Measurements from ENCODE around the gene CDCA3. TPM values are rescaled to one million over a fixed set of nuclear protein-coding genes. Genes with fewer than 3 reads are reported as not detected.

The CDCA3 gene
- total RNA-seq, 2 experiments from 2014 or later, result 74.6 to 83.8 TPM

- TF ChIP-seq, protein P1, sequence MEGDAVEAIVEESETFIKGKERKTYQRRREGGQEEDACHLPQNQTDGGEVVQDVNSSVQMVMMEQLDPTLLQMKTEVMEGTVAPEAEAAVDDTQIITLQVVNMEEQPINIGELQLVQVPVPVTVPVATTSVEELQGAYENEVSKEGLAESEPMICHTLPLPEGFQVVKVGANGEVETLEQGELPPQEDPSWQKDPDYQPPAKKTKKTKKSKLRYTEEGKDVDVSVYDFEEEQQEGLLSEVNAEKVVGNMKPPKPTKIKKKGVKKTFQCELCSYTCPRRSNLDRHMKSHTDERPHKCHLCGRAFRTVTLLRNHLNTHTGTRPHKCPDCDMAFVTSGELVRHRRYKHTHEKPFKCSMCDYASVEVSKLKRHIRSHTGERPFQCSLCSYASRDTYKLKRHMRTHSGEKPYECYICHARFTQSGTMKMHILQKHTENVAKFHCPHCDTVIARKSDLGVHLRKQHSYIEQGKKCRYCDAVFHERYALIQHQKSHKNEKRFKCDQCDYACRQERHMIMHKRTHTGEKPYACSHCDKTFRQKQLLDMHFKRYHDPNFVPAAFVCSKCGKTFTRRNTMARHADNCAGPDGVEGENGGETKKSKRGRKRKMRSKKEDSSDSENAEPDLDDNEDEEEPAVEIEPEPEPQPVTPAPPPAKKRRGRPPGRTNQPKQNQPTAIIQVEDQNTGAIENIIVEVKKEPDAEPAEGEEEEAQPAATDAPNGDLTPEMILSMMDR (IDR thresholded peaks at IDR 0.05), result no peak
These were observed 34.0 kb downstream of the CDCA3 start for GRCh38 chr12:6817098-6817497.

GRCh38 chr12:6816598-6816997 lies 34.5 kb downstream of the CDCA3 start:
- no peaks in the 10 kb centered on the region for H3K9me3 Mint-ChIP-seq

More at GRCh38 chr12:6817098-6817497, 34.0 kb downstream of the CDCA3 start:
- ChIA-PET POLR2A (no interaction called here), CTCF (interaction anchor here (1.2 to 4.6 kb wide), 4 partner anchors 8 to 64 kb away, joined by 3 to 24 read pairs (median 4); partner anchors contain the start of gene MLF2)
- no peaks in the 10 kb centered on the region for H3K9me3 Mint-ChIP-seq
- DNase-seq (no peak), ATAC-seq (no peak)
- H3K36me3 Mint-ChIP-seq (ENCODE audit: low read depth), result no peaks in the 10 kb centered on the region
- H3K4me3 Mint-ChIP-seq, result no peak overlapping the region
- H3K27ac Mint-ChIP-seq, result no peak overlapping the region
- peaks cover 9% of the 10 kb centered on the region for H3K27me3 Mint-ChIP-seq
- intact Hi-C loops (cut with micrococcal nuclease), result no loop called here
- peaks cover 10% of the 10 kb centered on the region for H3K4me1 Mint-ChIP-seq (ENCODE audit: low read depth)

DNA sequence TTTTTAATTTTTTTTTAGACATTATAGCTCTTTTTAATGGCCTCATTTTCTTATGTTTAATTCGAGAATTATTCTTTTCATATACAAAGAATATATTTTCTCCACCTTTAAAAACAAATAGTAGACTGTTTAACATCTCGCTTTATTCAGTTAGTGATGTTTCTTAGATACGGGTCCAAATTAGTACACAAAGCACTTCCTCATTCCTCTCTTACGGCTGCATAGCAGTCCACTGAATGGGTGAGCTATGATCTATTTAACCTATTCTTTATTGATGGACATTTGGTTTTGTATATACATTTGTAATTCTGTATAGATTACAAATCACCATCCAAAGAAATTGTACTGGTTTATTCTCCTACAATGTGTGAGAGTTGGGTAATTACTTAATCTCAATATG lies 37.7 kb downstream of the CDCA3 start:
- DNase-seq, result no peak
- Mint-ChIP-seq H3K4me1 (ENCODE audit: low read depth) (peaks cover 7% of the 10 kb centered on the region), H3K4me3 (no peak overlapping the region), H3K27ac (no peak overlapping the region), H3K36me3 (ENCODE audit: low read depth) (no peaks in the 10 kb centered on the region), H3K27me3 (peaks cover 2% of the 10 kb centered on the region), H3K9me3 (no peaks in the 10 kb centered on the region)
- ATAC-seq, result no peak
- TF ChIP-seq, protein P1 (IDR thresholded peaks at IDR 0.05), result no peak
- intact Hi-C loops (cut with micrococcal nuclease), result no loop called here
- POLR2A ChIA-PET, result interaction anchor here (0.7 kb wide), 1 partner anchor 27 kb away, joined by 3 read pairs; no protein-coding TSS in a partner anchor
- CTCF ChIA-PET, result interaction anchor here (0.8 to 4.6 kb wide), 8 partner anchors 9 to 60 kb away, joined by 3 to 24 read pairs (median 5); partner anchors contain the start of gene MLF2

More at GRCh38 chr12:6816598-6816997, 34.5 kb downstream of the CDCA3 start:
- no peak for ATAC-seq
- Mint-ChIP-seq H3K36me3 (ENCODE audit: low read depth) (no peaks in the 10 kb centered on the region), H3K4me3 (no peak overlapping the region), H3K27me3 (peaks cover 6% of the 10 kb centered on the region), H3K27ac (no peak overlapping the region), H3K4me1 (ENCODE audit: low read depth) (peaks cover 7% of the 10 kb centered on the region)
- TF ChIP-seq, protein P1 (IDR thresholded peaks at IDR 0.05), result no peak
- intact Hi-C loops (cut with micrococcal nuclease), result no loop called here
- no peak for DNase-seq
- ChIA-PET CTCF (interaction anchor here (1.2 to 4.6 kb wide), 4 partner anchors 9 to 63 kb away, joined by 3 to 24 read pairs (median 4); partner anchors contain the start of gene MLF2), POLR2A (no interaction called here)

DNA sequence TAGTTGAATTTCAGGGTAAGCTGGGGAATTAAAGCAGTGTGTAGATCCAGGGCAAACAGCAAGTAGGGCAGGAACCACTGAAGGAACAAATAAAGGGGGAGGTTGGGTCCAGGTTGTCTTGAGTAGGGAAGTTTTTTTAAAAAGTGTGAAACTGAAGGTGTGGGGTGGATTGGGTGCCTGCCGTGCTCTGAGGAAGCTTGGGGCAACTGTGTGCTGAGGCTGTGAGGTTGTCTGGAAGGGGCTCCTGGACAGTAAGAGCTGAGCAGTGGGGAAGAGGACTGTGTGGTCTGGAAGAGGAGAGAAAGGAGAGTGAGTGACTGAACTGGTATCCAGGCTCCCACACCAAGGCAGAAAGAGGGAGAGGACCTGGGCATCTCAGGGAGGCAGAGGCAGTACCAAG lies 40.3 kb downstream of the CDCA3 start:
- Mint-ChIP-seq H3K36me3 (ENCODE audit: low read depth) (no peaks in the 10 kb centered on the region), H3K27me3 (peaks cover 2% of the 10 kb centered on the region), H3K4me3 (no peak overlapping the region), H3K9me3 (no peaks in the 10 kb centered on the region), H3K4me1 (ENCODE audit: low read depth) (peaks cover 7% of the 10 kb centered on the region), H3K27ac (no peak overlapping the region)
- ATAC-seq (no peak), DNase-seq (no peak)
- TF ChIP-seq, protein P1 (IDR thresholded peaks at IDR 0.05), result no peak
- CTCF ChIA-PET, result interaction anchor here (0.7 to 1.8 kb wide), 3 partner anchors 10 to 45 kb away, joined by 3 to 8 read pairs (median 4); partner anchors contain the start of gene PTMS
- POLR2A ChIA-PET, result interaction anchor here (0.6 to 1.0 kb wide), 3 partner anchors 10 to 1272 kb away, joined by 3 read pairs; partner anchors contain the start of gene NECAP1
- intact Hi-C loops (cut with micrococcal nuclease), result no loop called here

- Mint-ChIP-seq H3K27me3 (peaks cover 3% of the 10 kb centered on the region), H3K36me3 (ENCODE audit: low read depth) (peaks cover 1% of the 10 kb centered on the region), H3K9me3 (peaks cover 2% of the 10 kb centered on the region), H3K4me1 (ENCODE audit: low read depth) (peaks cover 7% of the 10 kb centered on the region), H3K27ac (no peak overlapping the region), H3K4me3 (no peak overlapping the region)
- DNase-seq (no peak), ATAC-seq (no peak)
- ChIA-PET CTCF (interaction anchor here (1.1 to 2.5 kb wide), 5 partner anchors 16 to 85 kb away, joined by 3 to 9 read pairs (median 4); partner anchors contain the start of genes CDCA3 and MLF2), POLR2A (interaction anchor here (0.7 to 1.2 kb wide), 2 partner anchors 29 to 56 kb away, joined by 3 to 4 read pairs; partner anchors contain the start of gene MLF2)
- TF ChIP-seq, protein P1 (IDR thresholded peaks at IDR 0.05), result no peak
- intact Hi-C loops (cut with micrococcal nuclease), result no loop called here
These were observed 42.0 kb downstream of the CDCA3 start for GRCh38 chr12:6809056-6809455.

Measured in activated CD8-positive, alpha-beta T cell treated with anti-CD3 and anti-CD28 coated beads for 36 hours (primary cell).